HFFc6 (cell line): ENCODE results near the gene B3GAT1. TPM values are rescaled to one million over a fixed set of nuclear protein-coding genes. Genes with fewer than 3 reads are reported as not detected.

Experiments used
- DNase-seq: peaks from one replicate; pipeline ENCODE4 v3.0.0-alpha.2; 2018
- H3K27ac Mint-ChIP-seq: 2 replicates; pipeline ENCODE4 v1.8.0; 2020; ENCODE audit warnings: mild to moderate bottlenecking, mixed read lengths
- H3K27me3 Mint-ChIP-seq: 2 replicates; pipeline ENCODE4 v1.8.0; 2021; ENCODE audit warnings: mild to moderate bottlenecking, moderate library complexity, mixed read lengths; ENCODE audit not compliant: insufficient read depth
- H3K36me3 Mint-ChIP-seq: 2 replicates; pipeline ENCODE4 v1.8.0; 2021; ENCODE audit warnings: low read depth, mixed read lengths
- H3K4me1 Mint-ChIP-seq: 2 replicates; pipeline ENCODE4 v1.8.0; 2020; ENCODE audit warnings: low read depth, mixed read lengths
- H3K4me3 Mint-ChIP-seq: 2 replicates; pipeline ENCODE4 v1.8.0; 2020; ENCODE audit warnings: mild to moderate bottlenecking, moderate library complexity, mixed read lengths
- H3K9me3 Mint-ChIP-seq: 2 replicates; pipeline ENCODE4 v1.8.0; 2020; ENCODE audit warnings: mild to moderate bottlenecking, mixed read lengths
- total RNA-seq, 6 experiments: library from RNA; stranded (reverse); fragmentation: NEBNext Ultra II Directional; extraction: Animal tissue kit (Norgen Biotek cat#: 25700); gene quantifications; 2 replicates in 1 of 6; 3 replicates in 5 of 6; pipeline ENCODE4 v1.2.3, GENCODE V29; 2021
- TF ChIP-seq, protein P1 (sequence below): fragments of 200-600 bp; sonication (generic); IDR thresholded peaks from 2 replicates; pipeline ENCODE4 v1.5.0; 2021; ENCODE audit warnings: antibody characterized with exemption, mild to moderate bottlenecking

B3GAT1 gene
- total RNA-seq, 6 experiments from 2014 or later, result not detected

DNA sequence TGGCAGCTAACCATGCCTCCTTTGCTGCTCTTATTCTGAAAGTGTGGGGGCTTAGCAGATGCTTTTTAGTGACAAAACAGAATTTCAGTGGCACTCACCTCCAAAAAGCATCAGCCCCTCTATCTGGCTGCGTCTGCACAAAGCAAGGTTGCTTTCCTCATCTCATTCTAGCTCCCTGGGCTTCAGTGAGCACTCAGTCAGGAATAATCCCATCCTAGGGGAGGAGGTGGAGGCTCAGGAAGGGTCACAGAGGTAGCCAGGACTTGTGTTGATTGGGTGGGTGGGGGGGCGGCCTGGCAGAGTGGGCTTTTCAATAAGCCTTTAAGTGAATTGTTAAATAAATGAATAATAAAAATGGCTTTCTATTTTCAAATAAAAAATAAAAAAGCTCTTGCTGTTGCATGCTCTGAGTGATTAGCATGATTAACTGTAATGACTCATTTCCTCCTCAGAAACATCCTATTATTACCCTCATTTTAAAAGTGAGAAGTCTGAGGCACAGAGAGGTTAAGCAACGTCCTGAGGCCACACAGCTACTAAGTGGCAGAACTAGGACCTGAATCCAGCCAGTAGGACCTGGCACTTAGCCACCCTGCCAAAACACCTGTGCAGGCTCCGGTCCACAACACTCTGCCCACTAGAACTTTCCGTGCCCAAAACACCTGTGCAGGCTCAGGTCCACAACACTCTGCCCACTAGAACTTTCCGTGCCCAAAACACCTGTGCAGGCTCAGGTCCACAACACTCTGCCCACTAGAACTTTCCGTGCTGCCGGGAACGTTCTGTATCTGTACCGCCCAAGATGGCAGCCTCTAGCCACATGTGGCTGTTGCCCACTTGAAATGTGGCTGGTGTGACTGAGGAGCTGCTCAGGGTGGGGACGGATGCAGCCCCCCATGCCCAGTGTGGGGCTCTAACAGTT, 5.5 kb downstream of the B3GAT1 start:
- peaks cover 7% of the 10 kb centered on the region for H3K9me3 Mint-ChIP-seq
- H3K36me3 Mint-ChIP-seq, result no peaks in the 10 kb centered on the region
- DNase-seq, result no peak
- H3K27ac Mint-ChIP-seq, result no peak overlapping the region
- no peaks in the 10 kb centered on the region for H3K4me1 Mint-ChIP-seq
- H3K27me3 Mint-ChIP-seq, result no peaks in the 10 kb centered on the region; the same call in 1 of the 2 replicates
- TF ChIP-seq, protein P1, sequence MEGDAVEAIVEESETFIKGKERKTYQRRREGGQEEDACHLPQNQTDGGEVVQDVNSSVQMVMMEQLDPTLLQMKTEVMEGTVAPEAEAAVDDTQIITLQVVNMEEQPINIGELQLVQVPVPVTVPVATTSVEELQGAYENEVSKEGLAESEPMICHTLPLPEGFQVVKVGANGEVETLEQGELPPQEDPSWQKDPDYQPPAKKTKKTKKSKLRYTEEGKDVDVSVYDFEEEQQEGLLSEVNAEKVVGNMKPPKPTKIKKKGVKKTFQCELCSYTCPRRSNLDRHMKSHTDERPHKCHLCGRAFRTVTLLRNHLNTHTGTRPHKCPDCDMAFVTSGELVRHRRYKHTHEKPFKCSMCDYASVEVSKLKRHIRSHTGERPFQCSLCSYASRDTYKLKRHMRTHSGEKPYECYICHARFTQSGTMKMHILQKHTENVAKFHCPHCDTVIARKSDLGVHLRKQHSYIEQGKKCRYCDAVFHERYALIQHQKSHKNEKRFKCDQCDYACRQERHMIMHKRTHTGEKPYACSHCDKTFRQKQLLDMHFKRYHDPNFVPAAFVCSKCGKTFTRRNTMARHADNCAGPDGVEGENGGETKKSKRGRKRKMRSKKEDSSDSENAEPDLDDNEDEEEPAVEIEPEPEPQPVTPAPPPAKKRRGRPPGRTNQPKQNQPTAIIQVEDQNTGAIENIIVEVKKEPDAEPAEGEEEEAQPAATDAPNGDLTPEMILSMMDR, result no peak
- no peak overlapping the region for H3K4me3 Mint-ChIP-seq

DNA sequence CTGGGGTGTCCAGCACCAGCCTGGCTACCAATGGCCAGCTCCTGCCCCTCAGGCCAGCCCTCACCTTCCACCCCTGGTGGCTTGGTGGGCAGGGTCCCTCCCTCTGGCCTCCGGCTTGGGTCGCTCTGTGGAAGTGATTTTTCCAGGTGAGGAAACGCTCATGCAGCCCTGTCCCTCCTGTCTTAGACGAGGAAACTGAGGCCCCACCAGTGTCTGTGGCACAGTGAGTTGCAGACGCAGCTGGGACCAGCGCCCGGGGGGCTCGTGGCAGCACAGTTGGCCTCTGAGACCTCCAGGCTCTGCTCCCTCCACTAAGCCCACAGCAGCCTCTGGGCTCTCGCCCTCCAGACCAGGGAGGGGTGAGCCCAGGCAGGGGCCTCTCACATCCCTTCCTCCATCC, 6.2 kb downstream of the B3GAT1 start:
- Mint-ChIP-seq H3K36me3 (no peaks in the 10 kb centered on the region), H3K27ac (no peak overlapping the region), H3K4me3 (no peak overlapping the region), H3K27me3 (no peaks in the 10 kb centered on the region; the same call in 1 of the 2 replicates), H3K4me1 (no peaks in the 10 kb centered on the region), H3K9me3 (peaks cover 12% of the 10 kb centered on the region)
- no peak for DNase-seq
- TF ChIP-seq, protein P1, result no peak

DNA sequence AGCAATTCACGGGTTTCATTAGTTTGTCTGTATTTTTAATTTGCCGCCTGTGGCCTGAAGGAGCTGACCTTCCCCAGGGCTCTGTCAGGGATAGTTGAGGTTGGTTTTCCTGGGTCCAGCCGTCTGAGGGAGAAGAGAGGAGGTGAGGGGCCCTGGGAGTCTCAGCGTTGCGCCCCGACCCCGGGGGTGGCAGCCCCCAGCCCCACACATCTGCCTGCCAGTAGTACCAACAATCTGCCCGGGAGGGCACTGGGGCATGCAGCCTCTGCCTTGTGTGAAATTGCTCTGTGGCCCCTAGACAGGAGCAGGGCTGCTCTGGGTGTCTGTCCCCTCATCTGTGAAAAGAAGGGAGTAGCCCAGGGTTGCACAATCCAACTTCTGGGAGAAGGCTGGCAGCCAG, 6.6 kb downstream of the B3GAT1 start:
- Mint-ChIP-seq H3K9me3 (peaks cover 16% of the 10 kb centered on the region), H3K4me3 (no peak overlapping the region), H3K27me3 (no peaks in the 10 kb centered on the region; the same call in 1 of the 2 replicates), H3K36me3 (no peaks in the 10 kb centered on the region), H3K4me1 (no peaks in the 10 kb centered on the region), H3K27ac (no peak overlapping the region)
- no peak for DNase-seq
- TF ChIP-seq, protein P1, result no peak

DNA sequence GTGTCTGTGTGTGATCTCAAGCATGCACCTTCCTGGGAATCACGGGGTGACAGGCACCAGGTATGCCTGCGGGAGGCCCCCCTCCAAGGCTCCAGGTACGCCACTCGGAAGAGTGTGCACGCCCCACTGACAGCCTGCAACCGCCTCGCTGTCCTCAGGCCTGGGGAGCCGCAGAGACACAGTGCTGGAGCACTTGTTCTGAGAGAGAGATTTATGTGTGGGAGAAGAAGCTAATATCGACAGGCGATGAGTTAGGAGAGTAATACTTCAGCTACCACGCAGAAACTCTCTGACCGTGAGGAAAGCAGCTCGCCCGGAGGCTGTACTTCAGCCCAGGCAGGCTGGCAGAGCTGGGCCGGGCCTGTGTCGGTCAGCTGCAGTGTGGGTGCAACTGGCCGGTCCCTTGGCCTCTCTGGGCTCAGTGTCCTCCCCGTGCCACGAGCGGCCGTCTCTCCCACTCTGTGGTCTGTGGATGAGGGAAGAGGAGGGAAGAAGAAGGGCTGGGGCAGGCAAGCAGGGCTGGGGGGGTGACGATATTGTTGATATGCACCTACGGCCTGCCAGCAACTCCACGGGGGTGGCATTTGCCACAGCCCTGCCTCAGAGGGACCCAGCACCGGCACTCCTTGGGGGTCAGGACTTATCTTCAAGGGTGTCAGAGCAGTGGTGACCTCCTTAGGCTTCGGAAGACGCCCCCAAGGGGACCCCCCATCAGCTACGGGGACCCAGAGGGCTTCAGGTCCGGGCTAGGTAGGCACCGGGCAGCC, 7.3 kb downstream of the B3GAT1 start:
- DNase-seq, result no peak
- H3K4me3 Mint-ChIP-seq, result no peak overlapping the region
- H3K27me3 Mint-ChIP-seq, result no peaks in the 10 kb centered on the region; the same call in 1 of the 2 replicates
- H3K4me1 Mint-ChIP-seq, result no peaks in the 10 kb centered on the region
- TF ChIP-seq, protein P1, result no peak
- H3K36me3 Mint-ChIP-seq, result no peaks in the 10 kb centered on the region
- H3K27ac Mint-ChIP-seq, result no peak overlapping the region
- H3K9me3 Mint-ChIP-seq, result peaks cover 21% of the 10 kb centered on the region

DNA sequence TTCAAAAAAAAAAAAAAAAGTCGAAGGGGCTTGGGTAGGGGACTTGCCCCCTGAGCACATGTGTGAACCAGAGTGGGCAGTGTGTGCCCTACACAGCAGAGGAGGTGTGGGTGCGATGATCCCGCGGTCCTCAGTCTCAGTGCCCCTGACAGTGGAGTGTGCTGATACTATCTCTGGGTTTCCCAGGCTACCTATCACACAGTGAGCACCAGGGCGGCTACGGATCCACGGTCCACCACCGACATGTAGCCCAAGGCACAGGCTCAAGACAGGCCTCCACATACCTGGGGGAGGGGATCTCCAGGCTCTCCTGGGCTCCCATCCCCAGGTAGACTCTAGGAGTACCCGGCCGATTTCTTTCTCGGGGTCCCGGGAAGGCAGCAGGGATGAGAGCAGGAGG, 9.1 kb downstream of the B3GAT1 start:
- H3K36me3 Mint-ChIP-seq, result no peaks in the 10 kb centered on the region
- DNase-seq, result no peak
- no peak overlapping the region for H3K4me3 Mint-ChIP-seq
- TF ChIP-seq, protein P1, result no peak
- H3K9me3 Mint-ChIP-seq, result peaks cover 26% of the 10 kb centered on the region
- no peaks in the 10 kb centered on the region for H3K4me1 Mint-ChIP-seq
- no peaks in the 10 kb centered on the region; the same call in 1 of the 2 replicates for H3K27me3 Mint-ChIP-seq
- no peak overlapping the region for H3K27ac Mint-ChIP-seq
